ENCODE data around the gene SYNE1. TPM values are rescaled to one million over a fixed set of nuclear protein-coding genes. Genes with fewer than 3 reads are reported as not detected.

The SYNE1 gene
- total and polyA plus RNA-seq, 10 of the 15 experiments (the other 5 are each of a cell fraction or from before 2014, with no cell fraction given), result 2.3 to 28.7 (median 14.1) TPM

- no peak overlapping the region for H3K4me3 ChIP-seq
- 33% methylated on average over 8 of the region's 8 CpGs for WGBS (ENCODE audit: insufficient coverage, insufficient replicate concordance, low lambda C conversion rate, missing lambda C conversion rate)
- ATAC-seq, result no peak
- no peak for TF ChIP-seq STAT1 (conservative IDR thresholded peaks at IDR 0.05)
- TF ChIP-seq HCFC1 (IDR thresholded peaks at IDR 0.05; ENCODE audit: low read length), result no peak
- no peak for TF ChIP-seq SMC3 (IDR thresholded peaks at IDR 0.05; ENCODE audit: borderline replicate concordance, low read length)
- no peak for TF ChIP-seq HDGF (IDR thresholded peaks at IDR 0.05)
- no peak for TF ChIP-seq ATF3 (IDR thresholded peaks at IDR 0.05; ENCODE audit: borderline replicate concordance, extremely low read depth, low read depth, low read length)
- no peak for TF ChIP-seq TCF7 (IDR thresholded peaks at IDR 0.05; ENCODE audit: borderline replicate concordance)
- TF ChIP-seq BCLAF1 (IDR thresholded peaks at IDR 0.05), result no peak
- no peak for TF ChIP-seq ZNF592 (IDR thresholded peaks at IDR 0.05)
- TF ChIP-seq IRF4 (IDR thresholded peaks at IDR 0.05; ENCODE audit: low read depth, low read length), result no peak
- no peak for TF ChIP-seq NR2C2 (IDR thresholded peaks at IDR 0.05; ENCODE audit: borderline replicate concordance, control insufficient read depth, insufficient read length, low read depth)
- no peak for TF ChIP-seq KAT2A (conservative IDR thresholded peaks at IDR 0.05; ENCODE audit: control insufficient read depth, low read depth, low read length)
- TF ChIP-seq BCL11A (IDR thresholded peaks at IDR 0.05; ENCODE audit: low read depth, low read length), result no peak
- no peak for TF ChIP-seq MYB (IDR thresholded peaks at IDR 0.05; ENCODE audit: borderline replicate concordance, low read depth, low read length)
- no peak for TF ChIP-seq NFYA (IDR thresholded peaks at IDR 0.05; ENCODE audit: borderline replicate concordance, low read depth, low read length)
- TF ChIP-seq EED (IDR thresholded peaks at IDR 0.05; ENCODE audit: low read depth), result no peak
- intact Hi-C loops (cut with micrococcal nuclease; ENCODE audit: unreplicated experiment) (no loop called here), in situ Hi-C loops (cut with MboI) (no loop called here)
- ChIA-PET CTCF (no interaction called here), POLR2A (no interaction called here), SMC1A (ENCODE audit: uncharacterized antibody, unreplicated experiment) (interaction anchor here (1.5 kb wide), 1 partner anchor 17 kb away, joined by 3 read pairs; no protein-coding TSS in a partner anchor), RAD21 (ENCODE audit: unreplicated experiment) (no interaction called here)
- H3K4me2 ChIP-seq (ENCODE audit: control insufficient read depth, insufficient read depth), result no peak overlapping the region
- no peak for FAIRE-seq
- no TSS peak for BruUV-seq (replicated peaks)
- H3K27ac ChIP-seq (ENCODE audit: control insufficient read depth, insufficient read depth), result no peak overlapping the region
- no peaks in the 10 kb centered on the region for H3K27me3 ChIP-seq (replicated peaks in 1 of 2; ENCODE audit: control insufficient read depth in 2 of 2, insufficient read depth in 2 of 2, low read length in 1 of 2)
- no peak overlapping the region for H3K9ac ChIP-seq (ENCODE audit: control insufficient read depth, insufficient read depth, low read length)
- H4K20me1 ChIP-seq (ENCODE audit: control insufficient read depth, insufficient read depth), result no peaks in the 10 kb centered on the region
- H3K4me1 ChIP-seq (ENCODE audit: control insufficient read depth, insufficient read depth, low read length), result no peaks in the 10 kb centered on the region
- H3K79me2 ChIP-seq (ENCODE audit: control insufficient read depth, insufficient read depth, low read length), result no peaks in the 10 kb centered on the region
- no peaks in the 10 kb centered on the region for H3K9me3 ChIP-seq (replicated peaks; ENCODE audit: control insufficient read depth, insufficient read depth, low read length)
- DNase-seq (ENCODE audit: low read depth, low spot score), result no peak
- H2AFZ ChIP-seq (ENCODE audit: control insufficient read depth, low read depth, low read length), result no peak overlapping the region
- H3K36me3 ChIP-seq (ENCODE audit: control insufficient read depth in 2 of 2, insufficient read depth in 2 of 2, low read length in 1 of 2), result no peaks in the 10 kb centered on the region
Measured at GRCh38 chr6:152416652-152417051, 220.5 kb downstream of the SYNE1 start.
